HG02588 (cell line): ENCODE results near the gene SLC5A1.

Experiments used
- ATAC-seq: cut with Tn5 transposase; IDR thresholded peaks from one replicate; pipeline ENCODE4 v1.9.1; 2021; ENCODE audit warnings: mild to moderate bottlenecking, moderate library complexity; ENCODE audit not compliant: unreplicated experiment

Gene SLC5A1

DNA sequence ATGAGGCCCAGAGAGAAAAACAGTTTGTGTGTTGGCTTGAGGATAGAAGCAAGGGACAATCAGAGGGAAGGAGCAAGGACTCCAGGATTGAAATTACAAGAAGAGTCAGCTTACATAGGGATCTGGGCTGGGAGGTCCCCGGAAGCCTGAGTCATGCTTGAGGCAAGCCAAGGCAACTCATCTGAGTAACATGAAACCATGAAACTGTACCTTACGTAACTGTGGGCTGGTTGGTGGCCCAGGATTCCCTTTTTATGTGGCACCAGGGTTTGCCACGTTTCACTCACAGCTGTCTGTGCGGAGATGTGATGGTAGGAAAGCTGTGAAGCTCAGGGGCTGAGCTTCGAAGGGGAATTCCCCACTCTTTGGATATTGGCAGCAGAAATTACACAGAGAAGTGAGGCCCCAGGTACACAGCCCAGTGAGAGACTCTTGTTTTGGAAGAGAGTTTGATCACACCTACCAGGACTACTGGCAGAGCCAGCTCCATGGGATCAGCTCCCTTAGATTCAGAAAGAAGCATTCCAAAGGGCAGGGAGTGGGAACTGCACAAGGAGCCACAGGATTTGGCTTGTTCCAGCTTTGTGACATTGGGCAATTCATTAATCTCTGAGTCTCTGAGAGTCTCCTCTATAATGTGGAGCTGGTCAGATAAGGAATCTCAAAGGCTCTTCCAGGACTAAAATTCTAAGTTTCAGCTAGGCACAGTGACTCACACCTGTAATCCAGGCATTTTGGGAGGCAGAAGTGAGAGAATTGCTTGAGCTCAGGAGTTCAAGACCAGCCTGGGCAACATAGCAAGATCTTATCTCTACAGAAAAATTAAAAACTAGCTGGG lies 7.8 kb downstream of the SLC5A1 start:
- ATAC-seq = peak; percentile 66

DNA sequence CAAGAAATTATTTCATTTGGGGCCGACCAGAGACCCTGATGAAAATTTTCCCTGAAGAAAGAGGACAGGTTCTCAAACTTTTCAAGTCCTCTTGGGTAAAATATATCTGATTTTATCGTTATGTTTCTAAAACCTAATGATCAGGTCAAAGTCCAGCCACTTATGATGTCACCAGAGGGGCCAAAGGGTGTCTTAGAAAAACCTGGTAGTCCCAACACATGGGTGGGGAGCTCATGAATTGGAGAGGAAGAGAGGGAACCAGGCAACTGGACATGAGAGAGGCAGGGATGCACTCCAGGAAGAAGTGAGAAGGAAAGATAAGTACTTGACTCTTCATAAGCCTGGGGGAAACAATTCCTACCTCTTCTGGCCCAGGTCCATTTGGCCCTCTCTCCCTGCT lies 9.2 kb downstream of the SLC5A1 start:
- no peak for ATAC-seq

DNA sequence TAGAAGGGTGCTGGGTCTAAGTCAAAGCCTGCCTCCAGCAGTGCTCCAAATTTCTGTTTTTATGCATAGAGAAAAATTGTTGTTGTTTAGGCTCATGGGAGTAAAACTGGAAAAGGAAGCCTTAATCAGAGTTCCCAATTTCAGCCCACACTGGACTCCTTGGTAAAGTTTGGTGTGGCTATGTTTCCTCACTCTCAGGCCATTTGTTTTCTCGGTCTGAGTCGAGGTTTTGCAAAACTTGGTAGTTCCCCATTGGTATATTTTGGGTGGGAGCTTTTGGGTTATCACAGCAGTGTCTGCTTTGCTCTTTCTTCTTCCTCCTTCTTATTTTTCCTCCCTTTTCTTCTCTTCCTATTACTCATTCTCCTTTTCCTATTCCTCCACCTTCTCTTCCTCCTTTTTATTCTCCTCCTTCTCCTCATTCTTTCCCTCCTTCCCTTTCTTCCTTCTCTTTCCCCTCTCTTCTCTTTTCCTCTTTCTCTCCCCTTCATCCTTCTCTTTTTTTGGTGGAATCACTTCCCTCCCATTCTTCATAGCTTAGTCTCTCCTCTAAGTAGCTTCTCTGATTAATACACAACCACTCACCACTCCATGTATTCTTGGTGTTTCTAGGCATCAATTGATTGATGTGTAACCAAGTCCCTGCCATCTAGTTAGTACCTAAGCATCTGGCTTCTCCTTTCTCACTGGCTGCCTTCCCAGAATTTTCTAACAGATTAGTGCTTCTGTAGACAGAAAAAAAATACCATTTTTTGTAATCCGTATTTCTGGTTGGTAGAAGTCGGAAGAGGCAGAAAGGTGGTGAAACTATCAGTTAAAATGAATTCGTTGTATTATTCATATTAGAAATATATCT lies 10.1 kb downstream of the SLC5A1 start:
- no peak for ATAC-seq

DNA sequence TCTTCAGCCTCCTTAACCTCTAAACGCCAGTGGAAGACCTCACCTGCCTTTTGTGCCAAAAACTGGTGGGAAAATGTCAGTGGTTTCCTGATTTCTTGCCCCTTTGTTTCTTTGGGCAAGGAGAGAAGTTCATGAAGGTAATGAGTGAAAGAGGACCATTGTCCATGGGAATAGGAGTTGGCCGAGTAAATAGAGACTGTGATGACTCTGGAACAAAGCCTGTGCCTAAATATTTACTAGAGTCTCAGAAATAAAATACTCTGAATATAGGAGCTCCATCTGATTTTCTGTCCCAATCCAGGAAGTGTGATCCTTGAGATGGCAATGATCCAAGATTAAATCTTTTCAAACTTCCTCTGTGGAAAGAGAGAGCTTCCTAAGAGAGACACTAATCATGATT lies 12.0 kb downstream of the SLC5A1 start:
- ATAC-seq = no peak

DNA sequence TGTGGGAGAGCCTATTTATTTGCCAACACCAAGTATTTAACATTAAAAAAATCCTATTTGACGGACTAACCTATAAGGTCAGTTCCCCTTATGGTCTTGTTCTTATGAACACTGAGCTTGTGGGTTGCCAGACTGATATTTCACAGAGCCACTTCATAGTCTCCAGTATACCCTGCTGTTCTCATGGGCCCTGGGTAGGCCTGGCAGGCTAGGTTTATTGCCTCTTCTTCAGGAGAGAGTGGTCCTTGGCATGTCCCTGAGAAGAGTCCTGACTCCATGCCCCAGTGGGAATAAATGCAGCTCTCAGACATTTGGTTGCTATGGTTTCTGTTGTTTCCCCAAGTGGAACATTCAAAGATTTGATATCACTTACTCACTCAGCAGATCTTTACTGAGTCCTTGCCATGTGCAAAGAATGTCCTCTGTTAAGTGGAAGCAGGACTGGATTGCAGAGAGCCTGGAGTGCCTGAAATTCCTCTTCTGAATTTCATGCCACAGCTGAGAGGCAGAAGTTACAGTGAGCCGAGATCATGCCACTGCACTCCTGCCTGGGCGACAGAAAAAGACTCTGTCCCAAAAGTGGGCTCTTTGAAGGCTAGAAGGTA lies 15.7 kb downstream of the SLC5A1 start:
- no peak for ATAC-seq

DNA sequence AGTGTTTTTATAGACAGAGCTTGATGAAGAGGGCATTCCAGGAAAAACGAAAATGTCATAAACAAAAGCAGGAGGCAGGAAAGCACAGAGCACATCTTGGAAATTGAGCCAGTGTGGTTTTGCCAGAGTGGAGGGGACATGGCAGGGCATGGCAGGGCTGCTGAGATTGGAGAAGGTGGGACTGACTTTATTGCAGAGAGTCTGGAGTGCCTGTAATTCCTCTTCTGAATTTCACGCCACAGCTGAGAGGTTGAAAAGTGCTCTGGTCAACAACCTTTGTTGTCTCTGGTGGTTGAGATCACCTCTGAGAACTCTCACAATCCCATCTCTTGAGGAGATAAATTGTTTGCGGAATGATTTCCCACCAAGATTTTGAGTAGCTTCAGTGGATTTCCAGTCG lies 16.4 kb downstream of the SLC5A1 start:
- no peak for ATAC-seq

DNA sequence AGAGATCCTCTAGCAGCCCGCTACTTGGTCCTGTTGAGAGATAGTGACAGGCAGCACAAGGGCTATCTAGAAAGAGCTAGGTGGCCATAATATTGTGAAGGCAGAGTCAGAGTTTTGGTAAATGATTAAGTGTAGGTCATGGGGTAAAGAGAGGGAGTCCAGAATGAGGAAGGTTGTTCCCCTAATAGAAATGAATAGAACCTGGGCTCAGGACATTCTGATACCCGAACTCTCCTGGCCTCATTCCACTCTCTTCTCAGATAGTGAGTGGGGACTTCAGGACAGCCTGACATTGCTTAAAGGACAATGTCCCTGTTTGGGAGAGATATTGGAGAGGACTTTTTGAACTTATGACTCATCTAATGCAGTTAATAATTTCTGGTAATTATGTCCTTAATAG lies 20.6 kb downstream of the SLC5A1 start:
- ATAC-seq = no peak

DNA sequence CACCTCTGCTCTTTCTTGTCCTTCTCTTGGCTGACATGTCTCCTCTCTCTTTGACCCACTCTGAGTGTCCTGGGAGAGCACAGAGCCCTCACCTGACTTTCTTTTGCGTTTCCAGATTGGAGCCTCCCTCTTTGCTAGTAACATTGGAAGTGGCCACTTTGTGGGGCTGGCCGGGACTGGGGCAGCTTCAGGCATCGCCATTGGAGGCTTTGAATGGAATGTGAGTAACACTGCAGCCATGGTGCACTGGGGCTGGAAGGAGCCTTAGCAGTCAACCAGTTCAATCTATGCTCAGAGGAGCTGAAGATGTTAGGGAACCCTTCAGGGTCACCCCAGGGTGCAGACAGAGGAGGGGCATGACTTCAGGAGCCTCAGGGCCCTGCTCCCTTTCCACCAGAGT lies 23.8 kb downstream of the SLC5A1 start:
- ATAC-seq = no peak

DNA sequence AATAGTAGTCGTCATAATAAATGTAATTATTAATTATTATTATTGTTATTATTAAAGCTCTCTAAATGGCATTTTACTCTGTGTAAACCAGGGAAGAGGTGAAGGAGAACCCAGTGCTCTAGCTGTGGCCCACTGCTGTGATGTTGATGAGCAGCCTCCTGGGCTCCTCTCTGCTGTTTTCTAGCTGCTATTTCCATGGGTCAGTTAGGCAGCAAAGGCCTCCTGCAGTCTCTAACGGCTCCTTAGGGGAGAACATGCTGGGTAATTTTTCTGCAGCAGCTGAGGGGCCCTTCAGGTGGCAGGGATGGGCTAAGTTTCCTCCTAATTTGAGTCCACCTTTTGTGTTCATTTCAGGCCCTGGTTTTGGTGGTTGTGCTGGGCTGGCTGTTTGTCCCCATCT lies 24.6 kb downstream of the SLC5A1 start:
- no peak for ATAC-seq

DNA sequence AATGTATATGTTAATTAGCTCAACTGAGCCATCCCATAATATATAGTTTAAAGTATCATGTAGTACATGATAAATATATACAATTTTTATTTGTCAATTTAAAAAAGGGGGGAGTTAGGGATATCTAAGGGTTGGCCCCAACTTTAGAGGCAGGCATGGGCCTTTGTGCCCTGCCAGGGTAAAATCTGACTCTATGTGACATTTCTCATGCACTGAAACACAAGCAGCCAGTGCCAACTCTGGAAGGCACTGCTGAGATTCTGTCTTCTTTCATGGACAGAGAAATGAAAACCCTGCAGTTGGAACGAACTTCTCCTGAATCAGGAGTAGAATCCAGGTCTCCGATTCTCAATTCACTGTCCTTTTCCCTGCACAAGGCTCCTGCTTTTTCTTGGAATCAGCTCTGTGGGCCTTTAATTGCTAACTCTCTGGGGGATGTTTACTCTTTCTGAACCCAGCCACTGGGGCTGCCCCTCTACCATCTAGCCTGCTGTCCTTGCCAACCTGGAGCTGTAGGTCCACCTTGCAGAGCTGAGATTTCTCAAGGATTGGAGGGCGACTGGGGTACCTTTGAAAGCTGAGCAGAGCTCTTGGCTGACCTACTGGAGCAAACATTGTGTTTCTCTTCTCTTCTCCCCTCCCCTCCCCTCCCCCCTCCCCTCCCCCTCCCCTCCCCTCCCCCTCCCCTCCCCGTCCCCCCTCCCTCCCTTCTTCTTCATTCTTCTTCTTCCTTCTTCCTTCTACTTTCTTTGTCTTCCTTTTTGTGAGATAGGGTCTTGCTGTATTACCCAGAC lies 26.7 kb downstream of the SLC5A1 start:
- ATAC-seq = no peak

DNA sequence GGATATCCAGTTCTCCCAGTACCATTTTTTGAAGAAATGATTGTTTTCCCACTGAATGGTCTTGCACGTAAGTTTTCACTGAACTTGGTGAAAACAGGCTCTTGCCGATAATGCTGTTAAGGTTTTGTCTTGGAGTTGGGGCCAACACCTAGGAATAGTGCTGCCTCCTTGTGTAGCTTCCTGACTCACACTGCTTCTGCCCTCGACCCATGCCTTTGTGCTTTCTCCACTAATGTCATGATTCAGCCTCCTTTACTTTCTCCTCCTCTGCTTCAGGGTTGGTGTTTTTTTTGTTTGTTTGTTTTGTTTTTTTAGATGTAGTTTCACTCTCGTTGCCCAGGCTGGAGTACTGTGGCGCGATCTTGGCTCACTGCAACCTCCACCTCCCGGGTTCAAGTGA lies 30.2 kb downstream of the SLC5A1 start:
- no peak for ATAC-seq

DNA sequence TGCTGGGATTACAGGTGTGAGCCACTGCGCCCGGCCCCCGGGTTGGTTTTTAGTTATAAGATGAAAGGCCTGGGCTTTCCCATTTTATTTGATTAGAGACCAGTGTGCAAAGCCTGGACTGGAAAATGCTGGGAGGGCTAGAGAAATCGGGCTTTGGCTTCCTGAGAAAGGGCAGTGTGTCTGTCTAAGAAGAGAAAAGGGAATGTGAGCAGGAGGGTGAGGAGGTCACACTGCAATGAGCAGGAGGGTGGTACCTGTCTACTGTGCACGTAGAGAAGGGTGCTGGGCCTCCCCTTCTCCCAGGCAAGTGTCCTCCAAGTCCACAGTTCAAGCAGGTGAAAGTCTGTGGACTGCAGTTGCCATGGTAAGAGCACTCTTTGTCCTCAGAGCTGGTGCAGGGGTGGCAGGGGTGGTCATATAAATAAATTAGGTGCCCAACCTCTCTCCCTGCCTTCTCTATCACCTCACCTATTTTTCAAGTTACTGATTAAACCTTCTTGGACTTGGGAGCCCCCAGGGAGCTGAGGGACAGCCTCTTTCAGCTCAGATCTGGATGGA lies 30.8 kb downstream of the SLC5A1 start:
- no peak for ATAC-seq

DNA sequence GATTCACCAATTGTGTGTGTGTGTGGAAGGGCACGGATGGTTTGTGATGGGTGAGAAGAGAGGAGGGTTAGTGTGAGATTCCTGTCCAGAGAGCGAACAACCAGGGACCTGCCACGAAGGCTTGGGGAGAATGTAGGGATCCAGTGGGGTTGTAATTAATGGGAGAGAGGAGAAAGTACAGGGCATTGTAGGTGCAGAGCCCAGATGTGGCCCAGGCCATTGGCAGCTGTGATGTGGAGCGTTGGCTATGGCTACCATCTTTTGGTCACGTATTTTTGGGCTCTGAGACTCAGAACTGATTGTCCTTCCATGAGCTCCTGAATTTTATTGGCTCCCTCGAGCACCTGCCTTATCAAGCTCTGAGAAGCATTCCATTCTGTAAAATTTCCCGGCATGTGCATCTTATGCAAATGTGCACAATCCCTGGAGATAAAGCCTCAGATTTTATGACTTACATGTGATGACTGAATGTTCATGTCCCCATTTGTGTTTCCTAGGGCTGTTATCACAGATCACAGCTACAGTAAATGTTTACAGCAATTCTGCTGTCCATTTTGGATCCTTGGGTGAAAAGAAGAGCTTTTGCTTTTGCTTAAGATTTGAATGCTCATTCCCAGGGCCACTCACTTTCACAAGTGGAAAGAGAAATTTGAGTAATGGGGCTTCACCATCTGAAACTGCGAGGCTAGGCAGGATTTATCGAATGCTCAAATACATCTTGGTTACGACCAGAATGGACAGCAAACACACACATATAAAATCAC lies 33.1 kb downstream of the SLC5A1 start:
- no peak for ATAC-seq

DNA sequence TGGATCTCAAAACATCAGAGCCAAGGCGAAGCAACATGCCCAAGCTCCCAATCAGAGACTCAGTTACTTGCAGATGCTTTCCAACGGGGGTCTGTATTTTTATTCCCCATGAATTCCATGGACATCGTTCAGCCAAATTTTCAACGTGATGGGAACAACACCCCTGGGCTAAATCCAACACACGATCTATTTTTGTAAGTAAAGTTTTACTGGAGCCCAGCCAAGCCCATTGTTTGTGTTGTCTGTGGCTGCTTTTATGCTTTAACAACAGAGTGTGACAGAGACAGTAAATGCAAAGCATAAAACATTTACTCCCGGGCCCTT lies 33.7 kb downstream of the SLC5A1 start:
- ATAC-seq = no peak

DNA sequence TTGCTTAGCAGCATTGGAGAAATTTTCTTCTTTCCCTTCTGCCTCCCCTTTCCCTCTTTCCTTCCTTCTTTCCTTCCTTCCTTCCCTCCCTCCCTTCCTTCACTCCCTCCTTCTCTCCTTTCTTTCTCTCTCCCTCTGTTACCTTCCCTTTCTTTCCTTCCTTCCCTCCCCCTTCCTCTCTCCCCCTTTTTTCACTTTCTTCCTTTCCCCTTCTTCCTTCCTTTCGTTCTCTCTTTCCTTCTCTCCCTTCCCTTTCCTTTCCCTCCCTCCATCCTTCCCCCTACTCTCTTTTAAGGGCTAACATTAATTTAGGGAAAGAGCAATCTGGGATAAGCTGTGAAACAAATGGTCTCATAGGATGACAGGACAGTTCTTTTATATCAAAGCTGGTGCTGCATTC lies 34.1 kb downstream of the SLC5A1 start:
- no peak for ATAC-seq

DNA sequence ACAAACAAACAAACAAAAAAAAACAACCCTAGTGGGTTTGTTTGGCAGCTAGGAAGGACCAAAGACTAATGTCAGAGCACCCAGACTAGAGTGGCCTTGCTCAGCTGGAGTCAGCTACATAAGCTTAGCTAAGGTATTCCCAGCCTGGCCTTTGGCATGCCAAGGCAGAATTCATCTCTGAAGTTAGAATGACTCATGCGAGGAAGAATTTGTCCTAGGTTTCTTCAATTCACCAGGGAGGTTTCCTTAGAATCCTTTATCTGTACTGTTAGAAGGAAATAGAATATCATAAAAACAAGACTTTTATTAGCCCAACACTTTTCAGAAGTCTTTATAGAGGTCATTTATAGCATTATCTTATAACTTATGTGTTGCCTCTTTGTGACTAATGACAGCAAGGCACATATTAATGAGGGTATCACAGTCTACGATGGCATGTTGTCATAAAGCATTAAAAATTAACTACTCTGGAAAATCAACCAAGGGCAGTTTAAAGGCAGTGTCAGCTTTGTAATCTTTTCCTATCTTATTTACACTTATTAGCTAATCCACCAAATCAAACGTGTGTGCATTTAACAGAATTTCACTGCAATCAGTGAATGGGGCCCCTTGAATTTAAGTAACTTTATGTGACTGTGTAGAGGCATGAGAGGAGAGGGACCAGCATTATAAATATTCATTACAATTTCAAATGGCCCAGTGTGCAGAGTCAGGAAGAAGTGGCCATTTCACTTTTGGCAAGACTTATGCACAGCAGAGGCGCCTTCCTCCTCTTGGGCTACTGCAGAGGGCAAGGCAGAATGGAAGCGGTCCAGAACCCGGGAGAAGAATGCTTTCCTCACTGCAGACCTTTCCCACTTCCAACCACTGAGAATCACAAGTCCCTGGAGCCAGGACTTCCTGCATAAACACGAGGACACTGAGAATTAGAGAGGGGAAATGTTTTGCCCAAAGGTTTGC lies 36.3 kb downstream of the SLC5A1 start:
- no peak for ATAC-seq

DNA sequence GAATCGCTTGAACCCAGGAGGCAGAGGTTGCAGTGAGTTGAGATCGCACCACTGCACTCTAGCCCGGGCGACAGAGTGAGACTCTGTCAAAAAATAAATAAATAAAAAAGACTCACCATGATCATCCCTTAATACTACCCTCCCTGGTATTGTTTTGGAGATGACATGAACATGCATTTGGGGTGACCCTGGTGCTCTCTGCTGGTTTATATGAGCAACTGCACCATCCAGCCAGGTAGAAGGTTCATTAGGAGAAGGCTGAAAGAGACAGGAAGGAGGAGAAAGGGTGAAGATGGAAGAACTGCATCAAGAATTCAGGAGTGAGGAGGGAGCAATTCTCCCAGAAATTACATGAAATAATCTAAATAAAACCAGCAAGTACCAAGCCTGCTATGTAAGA lies 37.8 kb downstream of the SLC5A1 start:
- no peak for ATAC-seq

DNA sequence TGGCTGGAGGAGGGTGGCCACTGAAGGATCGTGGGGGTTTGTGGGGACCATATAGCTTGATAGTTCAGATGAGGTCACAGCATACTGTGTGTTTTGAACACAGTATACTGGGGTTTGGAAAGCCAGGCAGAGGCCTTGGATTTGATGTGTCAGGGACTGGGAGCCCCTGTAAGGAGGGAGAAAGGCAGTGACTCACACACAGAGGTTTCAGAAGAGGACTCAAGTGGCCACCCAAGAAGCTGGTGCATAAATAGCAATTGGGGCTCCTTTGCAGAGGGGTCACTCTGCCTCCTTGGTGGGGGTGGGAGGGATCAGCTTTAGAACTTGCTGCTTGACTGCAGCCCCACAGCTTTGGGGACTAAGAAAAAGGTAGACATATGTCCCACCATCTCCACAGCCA lies 39.3 kb downstream of the SLC5A1 start:
- ATAC-seq = no peak

DNA sequence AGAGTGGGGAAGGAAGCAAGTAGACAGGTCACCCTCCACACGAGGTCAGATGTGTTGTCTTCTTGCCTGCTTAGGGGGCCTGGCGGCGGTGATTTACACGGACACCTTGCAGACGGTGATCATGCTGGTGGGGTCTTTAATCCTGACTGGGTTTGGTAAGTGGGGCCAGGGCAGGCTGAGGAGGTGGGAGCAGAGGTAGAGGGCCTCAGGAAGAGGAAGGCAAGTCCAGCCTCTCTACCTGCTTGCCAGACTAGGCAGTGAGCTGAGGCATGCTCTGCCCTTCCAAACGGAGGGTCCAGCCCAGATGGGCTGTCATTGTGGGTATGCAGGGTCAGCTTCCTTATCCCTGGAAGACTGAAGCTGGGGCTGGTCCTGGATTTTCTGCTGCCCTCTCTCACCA lies 39.9 kb downstream of the SLC5A1 start:
- no peak for ATAC-seq
